GM12872 (cell line): ENCODE results near the gene C19orf25.

Source experiments
- CTCF ChIP-seq: IDR thresholded peaks from 3 replicates; pipeline ENCODE4 v1.5.1; 2011; ENCODE audit warnings: low read depth, mild to moderate bottlenecking, low read length, moderate library complexity; ENCODE audit not compliant: insufficient read depth

Gene C19orf25

DNA sequence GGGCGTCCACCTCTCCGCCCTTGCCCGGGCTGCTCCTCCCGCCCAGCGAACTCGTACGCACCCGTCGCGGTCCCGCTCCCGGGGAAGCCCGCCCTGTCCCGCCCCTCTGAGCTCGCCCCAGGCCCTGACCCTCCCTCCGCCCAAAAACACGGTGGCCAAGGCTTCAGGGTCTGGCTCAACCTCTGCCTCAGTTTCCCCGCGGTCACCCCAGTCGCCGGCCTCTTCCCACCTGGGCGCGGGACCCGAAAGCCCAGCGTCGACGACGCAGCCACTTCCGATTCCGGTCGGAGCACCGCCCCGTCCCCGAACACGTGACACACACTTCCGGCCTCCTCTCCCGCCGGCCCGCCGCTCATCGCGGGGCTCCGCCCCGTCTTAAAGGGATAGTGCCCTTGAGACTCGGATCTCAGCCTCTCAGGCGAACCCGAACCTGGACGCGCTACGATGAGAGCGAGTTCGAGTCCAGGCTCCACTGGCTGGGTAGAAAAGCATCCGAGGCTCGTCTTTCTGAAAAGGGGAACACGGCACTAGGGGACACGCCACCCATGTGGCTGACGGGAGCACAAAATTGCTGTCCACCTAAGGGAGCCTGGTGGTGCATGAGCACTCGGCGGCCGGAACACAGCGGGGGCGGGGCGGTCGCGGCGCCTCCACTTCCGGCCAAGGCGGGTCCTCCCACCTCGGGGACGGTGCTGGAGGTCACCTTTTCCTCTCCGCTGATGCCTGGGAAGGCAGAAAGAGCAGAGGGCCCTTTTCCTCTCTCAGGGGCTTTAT, at the start of gene C19orf25:
C19orf25 (minus strand) TSS at position 282 of the 774 bp plus-strand sequence. CDS start 312 bp downstream, outside the sequence.
- no peak for TF ChIP-seq CTCF

DNA sequence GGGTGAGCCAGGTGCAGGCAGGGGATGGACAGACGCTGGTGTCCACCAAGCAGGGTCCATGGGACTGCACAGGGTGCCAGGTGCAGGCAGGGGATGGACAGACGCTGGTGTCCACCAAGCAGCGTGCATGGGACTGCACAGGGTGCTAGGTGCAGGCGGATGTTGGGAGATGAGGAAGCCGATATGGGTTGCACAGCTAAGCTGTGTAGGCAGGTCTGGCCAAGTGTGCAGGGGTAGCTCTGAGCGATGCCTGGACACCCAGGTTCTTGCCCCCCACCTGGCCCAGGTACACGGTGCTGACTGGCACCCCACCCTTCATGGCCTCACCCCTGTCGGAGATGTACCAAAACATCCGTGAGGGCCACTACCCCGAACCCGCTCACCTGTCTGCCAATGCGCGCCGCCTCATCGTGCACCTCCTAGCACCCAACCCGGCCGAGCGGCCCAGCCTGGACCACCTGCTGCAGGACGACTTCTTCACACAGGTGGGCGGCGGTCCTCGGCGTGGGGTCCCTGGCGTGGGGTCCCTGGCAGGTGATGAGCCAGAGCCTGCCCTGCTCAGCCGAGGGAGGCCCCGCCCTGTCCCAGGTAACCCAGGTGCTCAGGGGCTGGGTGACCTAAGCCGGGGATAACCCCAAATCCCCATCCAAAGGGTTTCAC, 48.8 kb upstream of the C19orf25 start:
- TF ChIP-seq CTCF, result no peak

DNA sequence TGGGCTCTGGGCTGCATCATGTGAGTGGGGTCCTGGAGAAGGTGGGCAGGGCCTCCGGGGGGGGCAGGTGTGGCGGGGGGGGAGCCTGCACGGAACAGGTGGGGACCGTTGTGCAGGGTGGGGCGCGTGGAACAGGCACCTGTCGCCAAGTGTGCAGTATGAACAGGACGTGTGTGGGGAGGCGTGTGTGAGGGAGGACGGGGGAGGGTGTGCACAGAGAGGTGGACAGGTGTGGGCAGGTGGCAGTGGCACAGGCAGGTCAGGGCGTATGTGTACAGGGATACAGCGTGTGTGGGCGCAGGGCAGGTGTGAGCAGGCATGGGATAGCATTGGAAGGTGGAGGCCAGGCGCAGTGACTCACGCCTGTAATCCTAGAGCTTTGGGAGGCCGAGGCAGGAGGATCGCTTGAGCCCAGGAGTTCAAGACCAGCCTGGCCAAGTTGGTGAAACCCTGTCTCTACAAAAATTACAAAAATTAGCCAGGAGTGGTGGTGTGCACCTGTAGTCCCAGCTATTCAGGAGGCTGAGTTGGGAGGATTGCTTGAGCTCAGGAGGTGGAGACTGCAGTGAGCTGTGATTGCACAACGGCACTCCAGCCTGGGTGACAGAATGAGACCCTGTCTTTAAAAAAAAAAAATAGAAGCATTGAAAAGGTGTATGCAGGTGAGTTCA, 48.1 kb upstream of the C19orf25 start:
- TF ChIP-seq CTCF, result no peak

- no peak for TF ChIP-seq CTCF
Measured at GRCh38 chr19:1526066-1526778, 47.2 kb upstream of the C19orf25 start.

GRCh38 chr19:1525343-1525742, 46.3 kb upstream of the C19orf25 start:
- TF ChIP-seq CTCF, result no peak

DNA sequence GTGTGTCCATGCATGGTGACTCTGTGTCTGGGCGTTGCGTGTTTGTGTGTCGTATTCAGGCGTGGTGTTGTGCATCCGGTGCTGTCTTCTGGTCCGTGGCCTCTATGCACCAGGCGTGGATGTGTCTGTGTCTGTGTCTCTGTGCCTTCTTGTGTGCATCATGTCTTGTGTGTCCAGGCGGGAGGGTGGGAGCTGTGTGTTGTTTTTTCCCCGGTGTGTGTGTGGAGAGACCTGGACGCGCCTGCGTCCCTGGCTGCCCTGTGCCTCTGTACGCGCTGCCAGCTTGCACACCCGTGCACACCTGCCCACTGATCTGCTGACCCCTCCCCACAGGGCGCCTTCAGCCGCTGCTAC, 45.9 kb upstream of the C19orf25 start:
- no peak for TF ChIP-seq CTCF
